Liver (tissue), 9 donors: Measurements from ENCODE around the gene RAD51B. TPM values are rescaled to one million over a fixed set of nuclear protein-coding genes. Genes with fewer than 3 reads are reported as not detected.
"Not testable (repeated sequence)": the region's sequence is repeated elsewhere in the genome, so short reads cannot be mapped to it uniquely, and the experiment has no call there.

Source experiments
- DNase-seq: peaks from one replicate; pipeline ENCODE4 v3.0.0-alpha.2; 2017; ENCODE audit warnings: low spot score
- H3K27ac ChIP-seq, 2 donors: one replicate each; pipeline ENCODE4 v1.7.0; 2013; ENCODE audit warnings: inconsistent platforms in 2 of 2, low read length in 2 of 2, control low read depth in 1 of 2, low read depth in 1 of 2, mild to moderate bottlenecking in 1 of 2
- H3K27me3 ChIP-seq, 4 donors: one replicate each; pipeline versions ENCODE4 v1.6.1 to v1.7.0; 2013; ENCODE audit warnings: low read length in 3 of 4, inconsistent platforms in 1 of 4, mild to moderate bottlenecking in 1 of 4, moderate library complexity in 1 of 4; ENCODE audit not compliant: control insufficient read depth in 4 of 4, insufficient read depth in 4 of 4
- H3K36me3 ChIP-seq, 4 donors: one replicate each; pipeline versions ENCODE4 v1.6.1 to v1.7.0; 2013; ENCODE audit warnings: low read length in 3 of 4, mild to moderate bottlenecking in 3 of 4, low read depth in 1 of 4, moderate library complexity in 1 of 4; ENCODE audit not compliant: control insufficient read depth in 4 of 4, insufficient read depth in 3 of 4
- H3K4me1 ChIP-seq, 4 donors: one replicate each; pipeline versions ENCODE4 v1.6.1 to v1.7.0; 2013; ENCODE audit warnings: low read length in 3 of 4, mild to moderate bottlenecking in 3 of 4, moderate library complexity in 1 of 4; ENCODE audit not compliant: control insufficient read depth in 4 of 4, insufficient read depth in 4 of 4
- H3K4me3 ChIP-seq, 3 donors: one replicate each; pipeline versions ENCODE4 v1.6.1 to v1.7.0; 2013; ENCODE audit warnings: low read length in 3 of 3, control low read depth in 1 of 3, low read depth in 1 of 3, mild to moderate bottlenecking in 1 of 3
- H3K9ac ChIP-seq, 2 donors: one replicate each; pipeline ENCODE4 v1.7.0; 2013; ENCODE audit warnings: low read length in 2 of 2, mild to moderate bottlenecking in 2 of 2, moderate library complexity in 2 of 2, control low read depth in 1 of 2, low read depth in 1 of 2
- H3K9me3 ChIP-seq, 4 donors: one replicate each; pipeline versions ENCODE4 v1.6.1 to v1.7.0; 2013; ENCODE audit warnings: low read length in 3 of 4; ENCODE audit not compliant: control insufficient read depth in 4 of 4
- CTCF ChIP-seq: fragments of 150-350 bp; IDR thresholded peaks from 2 replicates; pipeline ENCODE4 v1.5.1; 2017; ENCODE audit warnings: improper control_type of control experiment, low read depth, low read length; ENCODE audit not compliant: missing input control
- EGR1 ChIP-seq, 2 donors: IDR thresholded peaks; 2 replicates each; pipeline ENCODE4 v1.6.1; 2016 to 2018; ENCODE audit warnings: antibody characterized with exemption in 2 of 2, low read depth in 2 of 2
- FOXA1 ChIP-seq: IDR thresholded peaks from 2 replicates; pipeline ENCODE4 v1.6.1; 2016; ENCODE audit warnings: antibody characterized with exemption
- FOXA2 ChIP-seq: IDR thresholded peaks from 2 replicates; pipeline ENCODE4 v1.6.1; 2016; ENCODE audit warnings: antibody characterized with exemption
- GABPA ChIP-seq, 2 donors: IDR thresholded peaks in 1 of 2; conservative IDR thresholded peaks in 1 of 2; 2 replicates each; pipeline ENCODE4 v1.6.1; 2016; ENCODE audit warnings: antibody characterized with exemption in 2 of 2, mild to moderate bottlenecking in 1 of 2, moderate library complexity in 1 of 2
- HNF4A ChIP-seq, 2 donors: conservative IDR thresholded peaks; 2 replicates each; pipeline ENCODE4 v1.6.1; 2016; ENCODE audit warnings: antibody characterized with exemption in 2 of 2, mild to moderate bottlenecking in 2 of 2
- HNF4G ChIP-seq: IDR thresholded peaks from 2 replicates; pipeline ENCODE4 v1.6.1; 2016; ENCODE audit warnings: antibody characterized with exemption
- JUND ChIP-seq, 2 donors: IDR thresholded peaks; 2 replicates each; pipeline ENCODE4 v1.6.1; 2016; ENCODE audit warnings: antibody characterized with exemption in 2 of 2
- MAX ChIP-seq: IDR thresholded peaks from 2 replicates; pipeline ENCODE4 v1.6.1; 2016; ENCODE audit warnings: antibody characterized with exemption
- NR2F2 ChIP-seq: IDR thresholded peaks from 2 replicates; pipeline ENCODE4 v1.6.1; 2016; ENCODE audit warnings: antibody characterized with exemption
- RAD21 ChIP-seq, 2 donors: IDR thresholded peaks; 2 replicates each; pipeline ENCODE4 v1.6.1; 2016; ENCODE audit warnings: antibody characterized with exemption in 2 of 2, mild to moderate bottlenecking in 2 of 2
- REST ChIP-seq: IDR thresholded peaks from 2 replicates; pipeline ENCODE4 v1.6.1; 2016; ENCODE audit warnings: antibody characterized with exemption, mild to moderate bottlenecking
- RXRA ChIP-seq, 2 donors: IDR thresholded peaks; 2 replicates each; pipeline ENCODE4 v1.6.1; 2017 to 2018; ENCODE audit warnings: antibody characterized with exemption in 2 of 2, mild to moderate bottlenecking in 1 of 2
- YY1 ChIP-seq: IDR thresholded peaks from 2 replicates; pipeline ENCODE4 v1.6.1; 2016; ENCODE audit warnings: antibody characterized with exemption, mild to moderate bottlenecking
- WGBS: extraction: QIAGEN DNeasy Blood & Tissue Kit; methylation state at CpG from one replicate; pipeline ENCODE4 v1.1.7; 2013; 5-methylcytosine and 5-hydroxymethylcytosine counted together
- polyA plus RNA-seq, 2 donors: library from polyadenylated mRNA; stranded (reverse) in 1 of 2; unstranded in 1 of 2; fragments of 200-250 nt in 1 of 2; fragments of >200 nt in 1 of 2; fragmentation: Nextera tagmentation in 1 of 2; extraction: Ambion mirVana in 1 of 2; gene quantifications; one replicate each; pipeline versions ENCODE4 v1.2.1 to v1.2.3, GENCODE V29; 2013 to 2015
- total RNA-seq, 2 donors: library from RNA; depleted of rRNA; stranded (reverse); fragments of >200 nt; gene quantifications; one replicate each; pipeline ENCODE4 v1.2.3, GENCODE V29; 2014
- TF ChIP-seq, protein P1 (sequence below): IDR thresholded peaks from 2 replicates; pipeline ENCODE4 v1.6.1; 2016; ENCODE audit warnings: antibody characterized with exemption
- donor health status: healthy.
- donor health status: healthy.
- donor health status: healthy.
- donor health status: healthy.
- donor health status: healthy.

Gene RAD51B
- total and polyA plus RNA-seq, 4 donors, result 0.81 to 12.9 (median 2.4) TPM

DNA sequence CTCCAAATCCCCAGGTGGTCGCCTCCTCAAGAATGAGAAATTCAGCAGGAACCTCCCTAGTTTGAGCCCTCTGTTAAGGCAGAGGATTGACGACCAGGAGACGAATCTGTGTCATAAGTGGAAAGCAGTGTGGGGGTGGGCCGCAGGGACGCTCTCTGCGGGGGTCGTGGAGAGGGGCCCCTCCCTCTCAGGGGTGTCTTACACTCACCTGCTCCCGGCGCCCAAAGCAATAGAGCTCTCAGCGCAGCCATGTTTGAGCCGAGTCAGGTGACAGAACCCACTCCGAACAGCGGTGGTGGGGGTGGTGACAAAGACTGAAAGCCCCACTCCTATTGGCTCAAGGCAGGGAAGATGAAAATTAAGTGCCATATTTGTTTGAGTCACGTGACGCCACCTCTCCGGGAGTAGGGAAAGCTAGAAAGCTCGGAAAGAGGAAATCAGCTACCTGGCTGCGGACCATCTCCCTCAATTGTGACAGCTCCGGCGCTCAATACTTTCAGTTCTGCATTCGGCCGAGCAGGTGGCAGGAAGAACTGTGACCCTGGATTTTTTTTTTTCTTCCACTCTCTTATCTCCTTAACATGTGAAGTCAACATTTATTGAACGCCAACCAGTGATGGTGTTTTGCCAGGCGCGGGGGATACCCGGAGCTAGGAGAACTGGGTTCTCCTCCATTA, 3.1 kb upstream of the RAD51B start, which contains the start of gene ZFYVE26 (continued):
- TF ChIP-seq REST, result peak; percentile 84
- TF ChIP-seq HNF4A (conservative IDR thresholded peaks at IDR 0.05), result peak in 1 of 2 donors; percentile 18
- peak; percentile 11 to 77 for TF ChIP-seq GABPA (IDR thresholded peaks at IDR 0.05 in 1 of 2, conservative IDR thresholded peaks at IDR 0.05 in 1 of 2)
- TF ChIP-seq HNF4G, result no peak
- peak; percentile 55 to 62 for TF ChIP-seq EGR1 (IDR thresholded peaks at IDR 0.05; ENCODE audit: low read depth in 2 of 2)

DNA sequence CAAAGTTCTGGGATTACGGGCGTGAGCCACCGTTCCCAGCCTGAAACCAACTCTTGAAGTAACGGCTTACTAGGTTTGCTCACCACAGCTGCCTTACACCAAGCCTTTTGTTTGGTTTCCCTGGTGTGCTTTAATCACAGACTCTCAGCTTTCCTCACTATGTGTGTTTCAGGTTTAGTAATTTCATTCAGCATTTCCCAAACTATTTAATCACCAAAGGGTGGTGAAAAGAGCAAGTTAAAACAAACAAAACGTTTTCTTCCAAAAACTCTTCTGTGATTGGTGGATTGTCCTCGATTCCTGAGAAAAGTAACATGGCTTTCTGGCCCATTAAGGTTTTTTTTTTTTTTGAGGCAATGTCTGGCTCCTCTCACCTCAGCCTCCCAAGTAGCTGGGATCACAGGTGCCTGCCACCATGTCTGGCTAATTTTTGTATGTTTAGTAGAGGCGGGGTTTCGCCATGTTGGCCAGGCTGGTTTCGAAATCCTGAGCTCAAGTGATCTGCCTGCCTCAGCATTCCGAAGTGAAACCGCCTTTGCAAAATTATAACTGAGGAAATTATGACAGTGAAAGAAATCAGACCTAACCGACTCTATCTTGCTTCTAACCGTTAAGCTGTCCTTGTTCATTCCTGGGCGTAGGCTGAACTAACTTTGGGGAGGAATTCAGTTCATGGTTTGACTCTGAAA, 1.7 kb upstream of the RAD51B start:
- 86% methylated on average over 14 of the region's 14 CpGs for WGBS
- Histone ChIP-seq H3K9ac (no peak overlapping the region), H3K27me3 (no peaks in the 10 kb centered on the region), H3K9me3 (no peaks in the 10 kb centered on the region), H3K36me3 (peaks cover 0 to 10% (median 2%) of the 10 kb centered on the region in 4 donors), H3K27ac (no peak overlapping the region), H3K4me3 (no peak overlapping the region), H3K4me1 (peaks cover 8 to 30% (median 23%) of the 10 kb centered on the region in 4 donors)
- TF ChIP-seq MAX (no peak), GABPA (IDR thresholded peaks at IDR 0.05 in 1 of 2, conservative IDR thresholded peaks at IDR 0.05 in 1 of 2) (no peak), RXRA (IDR thresholded peaks at IDR 0.05) (no peak), RAD21 (IDR thresholded peaks at IDR 0.05) (no peak), HNF4A (conservative IDR thresholded peaks at IDR 0.05) (no peak), JUND (IDR thresholded peaks at IDR 0.05) (no peak), HNF4G (no peak), NR2F2 (no peak), FOXA1 (no peak), EGR1 (IDR thresholded peaks at IDR 0.05; ENCODE audit: low read depth in 2 of 2) (no peak), CTCF (no peak), FOXA2 (no peak), YY1 (no peak)
- TF ChIP-seq, protein P1, sequence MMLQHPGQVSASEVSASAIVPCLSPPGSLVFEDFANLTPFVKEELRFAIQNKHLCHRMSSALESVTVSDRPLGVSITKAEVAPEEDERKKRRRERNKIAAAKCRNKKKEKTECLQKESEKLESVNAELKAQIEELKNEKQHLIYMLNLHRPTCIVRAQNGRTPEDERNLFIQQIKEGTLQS, result no peak
- DNase-seq, result no peak

DNA sequence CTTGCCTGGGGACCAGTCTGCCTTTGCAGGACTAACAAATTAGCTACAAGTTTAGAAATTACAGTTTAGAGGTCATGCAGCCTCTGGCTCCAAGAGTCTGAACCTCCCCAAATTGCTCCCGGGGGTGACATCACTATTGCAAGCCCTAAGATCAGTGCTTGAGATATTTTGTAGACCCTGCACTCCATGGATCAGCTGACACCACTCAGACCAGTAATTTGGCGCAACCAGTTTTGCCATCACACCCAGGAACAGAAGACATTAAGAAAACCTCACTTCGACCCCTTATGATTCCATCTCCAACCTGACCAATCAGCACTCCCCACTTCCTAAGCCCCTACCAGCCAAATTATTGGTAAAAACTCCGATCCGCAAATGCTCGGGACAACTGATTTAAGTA, 1.1 kb upstream of the RAD51B start:
- H3K27ac ChIP-seq, H3K27me3 ChIP-seq: not testable (repeated sequence)
- WGBS, result 94% methylated on average over 6 of the region's 6 CpGs

More for the DNA sequence above, 1.1 kb upstream of the RAD51B start:
- H3K9ac ChIP-seq, DNase-seq, H3K4me3 ChIP-seq, H3K36me3 ChIP-seq, H3K9me3 ChIP-seq: not testable (repeated sequence)
- peaks cover 8 to 30% (median 23%) of the 10 kb centered on the region in 4 donors for H3K4me1 ChIP-seq
